K562 (cell line): ENCODE results near the gene SNX10. TPM values are rescaled to one million over a fixed set of nuclear protein-coding genes. Genes with fewer than 3 reads are reported as not detected.

Experiments
- C11orf30 ChIP-seq: fragments of 450-650 bp; IDR thresholded peaks from 2 replicates; pipeline ENCODE4 v1.6.1; 2016; ENCODE audit warnings: low read depth, mild to moderate bottlenecking
- DIDO1 ChIP-seq: fragments of 450-650 bp; IDR thresholded peaks from 2 replicates; pipeline ENCODE4 v1.6.1; 2016; ENCODE audit warnings: low read depth, missing biosample characterization, missing genetic modification characterization
- GATA2 ChIP-seq: sonication (generic); formaldehyde crosslinking; IDR thresholded peaks from 2 replicates; pipeline ENCODE4 v1.4.0; 2020; ENCODE audit warnings: mild to moderate bottlenecking, missing genetic modification reagents
- GMEB1 ChIP-seq: fragments of 250-450 bp; sonication (Bioruptor Pico); IDR thresholded peaks from 2 replicates; pipeline ENCODE4 v1.4.0; 2020; ENCODE audit warnings: mild to moderate bottlenecking
- HLTF ChIP-seq: fragments of 450-650 bp; IDR thresholded peaks from 2 replicates; pipeline ENCODE4 v1.6.1; 2016
- JUNB ChIP-seq: fragments of 450-650 bp; formaldehyde crosslinking; conservative IDR thresholded peaks from 2 replicates; pipeline ENCODE4 v1.4.0; 2020; ENCODE audit warnings: mild to moderate bottlenecking
- LCOR ChIP-seq: sonication (generic); formaldehyde crosslinking; IDR thresholded peaks from 2 replicates; pipeline ENCODE4 v1.8.0; 2022; ENCODE audit warnings: mild to moderate bottlenecking, missing genetic modification reagents
- PHB ChIP-seq: fragments of 250-450 bp; sonication (Bioruptor Pico); IDR thresholded peaks from 2 replicates; pipeline ENCODE4 v1.5.0; 2021
- POU5F1 ChIP-seq: fragments of 150-350 bp; IDR thresholded peaks from 2 replicates; pipeline ENCODE4 v1.6.1; 2014; ENCODE audit warnings: borderline replicate concordance, low read length, low read depth, mild to moderate bottlenecking; ENCODE audit not compliant: partially characterized antibody
- SMAD3 ChIP-seq: fragments of 450-650 bp; formaldehyde crosslinking; conservative IDR thresholded peaks from 2 replicates; pipeline ENCODE4 v1.4.0; 2020; ENCODE audit warnings: mild to moderate bottlenecking
- SUPT5H ChIP-seq: fragments of 450-650 bp; IDR thresholded peaks from 2 replicates; pipeline ENCODE4 v1.6.1; 2016
- TGIF2 ChIP-seq: sonication (generic); formaldehyde crosslinking; IDR thresholded peaks from 2 replicates; pipeline ENCODE4 v1.8.1; 2022; ENCODE audit warnings: mild to moderate bottlenecking, missing genetic modification reagents, moderate library complexity
- ZBTB49 ChIP-seq: sonication (generic); formaldehyde crosslinking; IDR thresholded peaks from 2 replicates; pipeline ENCODE4 v1.8.0; 2022; ENCODE audit warnings: missing genetic modification reagents, mild to moderate bottlenecking, borderline replicate concordance
- ZNF140 ChIP-seq: fragments of 250-450 bp; sonication (Bioruptor Pico); IDR thresholded peaks from 2 replicates; pipeline ENCODE4 v1.8.0; 2021; ENCODE audit warnings: moderate library complexity, mild to moderate bottlenecking, inconsistent platforms
- ZNF197 ChIP-seq: fragments of 200-800 bp; sonication (Bioruptor generic); IDR thresholded peaks from 2 replicates; pipeline ENCODE4 v1.6.1; 2016; ENCODE audit warnings: low read depth, missing genetic modification characterization, missing compliant biosample characterization
- ZSCAN32 ChIP-seq: fragments of 450-650 bp; formaldehyde crosslinking; IDR thresholded peaks from 2 replicates; pipeline ENCODE4 v1.4.0; 2020; ENCODE audit warnings: mild to moderate bottlenecking, moderate library complexity
- polyA plus RNA-seq, 8 experiments: library from polyadenylated mRNA; depleted of rRNA in 4 of 8; stranded (reverse) in 5 of 8; unstranded in 3 of 8; fragments of >200 nt; fragmentation: Nextera tagmentation in 2 of 8; fragmentation: Illumina TruSeq in 1 of 8; extraction: Ambion mirVana in 2 of 8; extraction: Trizol in 1 of 8; gene quantifications; 2 replicates each; pipeline versions ENCODE4 v1.2.1 to v1.2.3, GENCODE V29; 2011 to 2014; ENCODE audit warnings: inconsistent platforms in 1 of 8, missing spikeins in 1 of 8
- total RNA-seq, 7 experiments: library from RNA; depleted of rRNA in 6 of 7; stranded (reverse); fragments of >200 nt in 6 of 7; fragmentation: Illumina TruSeq in 2 of 7; extraction: Trizol in 2 of 7; gene quantifications; 2 replicates each; pipeline versions ENCODE4 v1.2.1 to v1.2.3, GENCODE V29; 2011 to 2021; ENCODE audit warnings: low replicate concordance in 1 of 7
- TF ChIP-seq, protein P1 (sequence below), 3 experiments: IDR thresholded peaks in 2 of 3; conservative IDR thresholded peaks in 1 of 3; 2 replicates each; pipeline ENCODE4 v1.5.1; 2011 to 2012; ENCODE audit warnings: low read length in 3 of 3, mild to moderate bottlenecking in 3 of 3, control low read depth in 2 of 3, improper control_type of control experiment in 1 of 3, inconsistent platforms in 1 of 3, low read depth in 1 of 3, mixed read lengths in 1 of 3, moderate library complexity in 1 of 3; ENCODE audit not compliant: insufficient read depth in 2 of 3
- TF ChIP-seq, protein P2 (sequence below): sonication (generic); formaldehyde crosslinking; IDR thresholded peaks from 2 replicates; pipeline ENCODE4 v1.8.1; 2023; ENCODE audit warnings: mild to moderate bottlenecking, missing genetic modification reagents

Gene SNX10
- total and polyA plus RNA-seq, 9 of the 15 experiments (the other 6 are each of a cell fraction or from before 2014, with no cell fraction given), result 6.9 to 16.5 (median 11.5) TPM

GRCh38 chr7:26398756-26399509, 107.3 kb downstream of the SNX10 start (continued):
- no peak for TF ChIP-seq GATA2
- TF ChIP-seq DIDO1 (tag), result no peak
- no peak for TF ChIP-seq JUNB
- no peak for TF ChIP-seq ZSCAN32 (CRISPR knock-in tag)
- no peak for TF ChIP-seq SMAD3 (CRISPR knock-in tag)
- no peak for TF ChIP-seq GMEB1 (CRISPR knock-in tag)
- 0 out of 2 replicates have a peak, but pooled peaks have one; percentile 23 for TF ChIP-seq LCOR (CRISPR knock-in tag)
- TF ChIP-seq HLTF, result no peak; the same call in 1 of the 2 replicates
- TF ChIP-seq C11orf30, result no peak
- no peak for TF ChIP-seq PHB (CRISPR knock-in tag)
- no peak for TF ChIP-seq ZNF197 (CRISPR knock-in tag)
- TF ChIP-seq POU5F1, result no peak
- TF ChIP-seq, protein P1, sequence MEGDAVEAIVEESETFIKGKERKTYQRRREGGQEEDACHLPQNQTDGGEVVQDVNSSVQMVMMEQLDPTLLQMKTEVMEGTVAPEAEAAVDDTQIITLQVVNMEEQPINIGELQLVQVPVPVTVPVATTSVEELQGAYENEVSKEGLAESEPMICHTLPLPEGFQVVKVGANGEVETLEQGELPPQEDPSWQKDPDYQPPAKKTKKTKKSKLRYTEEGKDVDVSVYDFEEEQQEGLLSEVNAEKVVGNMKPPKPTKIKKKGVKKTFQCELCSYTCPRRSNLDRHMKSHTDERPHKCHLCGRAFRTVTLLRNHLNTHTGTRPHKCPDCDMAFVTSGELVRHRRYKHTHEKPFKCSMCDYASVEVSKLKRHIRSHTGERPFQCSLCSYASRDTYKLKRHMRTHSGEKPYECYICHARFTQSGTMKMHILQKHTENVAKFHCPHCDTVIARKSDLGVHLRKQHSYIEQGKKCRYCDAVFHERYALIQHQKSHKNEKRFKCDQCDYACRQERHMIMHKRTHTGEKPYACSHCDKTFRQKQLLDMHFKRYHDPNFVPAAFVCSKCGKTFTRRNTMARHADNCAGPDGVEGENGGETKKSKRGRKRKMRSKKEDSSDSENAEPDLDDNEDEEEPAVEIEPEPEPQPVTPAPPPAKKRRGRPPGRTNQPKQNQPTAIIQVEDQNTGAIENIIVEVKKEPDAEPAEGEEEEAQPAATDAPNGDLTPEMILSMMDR (IDR thresholded peaks at IDR 0.05 in 2 of 3, conservative IDR thresholded peaks at IDR 0.05 in 1 of 3; ENCODE audit: insufficient read depth in 2 of 3, low read depth in 1 of 3, low read length in 3 of 3), result peak; percentile 46 to 58 (median 49); a peak in 5 of 6 replicates
- TF ChIP-seq ZNF140 (CRISPR knock-in tag), result no peak
- peak; percentile 32; the same call in 1 of the 2 replicates for TF ChIP-seq SUPT5H
- TF ChIP-seq ZBTB49, result no peak
- TF ChIP-seq, protein P2, sequence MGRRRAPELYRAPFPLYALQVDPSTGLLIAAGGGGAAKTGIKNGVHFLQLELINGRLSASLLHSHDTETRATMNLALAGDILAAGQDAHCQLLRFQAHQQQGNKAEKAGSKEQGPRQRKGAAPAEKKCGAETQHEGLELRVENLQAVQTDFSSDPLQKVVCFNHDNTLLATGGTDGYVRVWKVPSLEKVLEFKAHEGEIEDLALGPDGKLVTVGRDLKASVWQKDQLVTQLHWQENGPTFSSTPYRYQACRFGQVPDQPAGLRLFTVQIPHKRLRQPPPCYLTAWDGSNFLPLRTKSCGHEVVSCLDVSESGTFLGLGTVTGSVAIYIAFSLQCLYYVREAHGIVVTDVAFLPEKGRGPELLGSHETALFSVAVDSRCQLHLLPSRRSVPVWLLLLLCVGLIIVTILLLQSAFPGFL (CRISPR knock-in tag), result no peak
- TF ChIP-seq TGIF2 (CRISPR knock-in tag), result no peak
